Subcutaneous adipose tissue (tissue), 4 donors: ENCODE measurements around the gene QSOX1. TPM values are rescaled to one million over a fixed set of nuclear protein-coding genes. Genes with fewer than 3 reads are reported as not detected.

ENCODE experiments used
- total RNA-seq, 4 donors: library from RNA; depleted of rRNA; stranded (reverse); fragments of >200 nt; gene quantifications; one replicate each; pipeline ENCODE4 v1.1.0, GENCODE V29; 2016
- TF ChIP-seq, protein P1 (sequence below): fragments of 450-650 bp; IDR thresholded peaks from one replicate; pipeline ENCODE4 v1.5.1; 2016; ENCODE audit warnings: low read depth, mild to moderate bottlenecking, control low read depth, antibody characterized with exemption, moderate library complexity

QSOX1 gene
- total RNA-seq, 4 donors from 2014 or later, result 16.8 to 71.4 (median 49.7) TPM

DNA sequence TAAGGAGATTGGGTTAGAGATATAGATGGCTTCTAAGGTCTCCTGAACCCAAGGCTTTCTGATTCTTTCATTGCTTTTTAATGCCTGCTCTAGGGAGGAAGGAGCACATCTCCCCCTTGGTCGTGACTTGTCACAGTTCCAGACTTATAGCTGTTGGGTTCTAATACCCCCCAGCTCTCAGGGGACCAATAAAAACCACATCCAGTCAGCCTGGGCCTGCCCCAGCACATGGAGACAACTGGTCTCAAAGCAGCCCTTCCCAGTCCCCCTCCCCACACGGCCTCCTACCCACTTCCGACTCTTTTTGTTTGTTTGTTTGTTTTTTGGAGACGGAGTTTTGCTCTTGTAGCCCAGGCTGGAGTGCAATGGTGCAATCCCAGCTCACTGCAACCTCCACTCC lies 23.3 kb downstream of the QSOX1 start:
- TF ChIP-seq, protein P1, sequence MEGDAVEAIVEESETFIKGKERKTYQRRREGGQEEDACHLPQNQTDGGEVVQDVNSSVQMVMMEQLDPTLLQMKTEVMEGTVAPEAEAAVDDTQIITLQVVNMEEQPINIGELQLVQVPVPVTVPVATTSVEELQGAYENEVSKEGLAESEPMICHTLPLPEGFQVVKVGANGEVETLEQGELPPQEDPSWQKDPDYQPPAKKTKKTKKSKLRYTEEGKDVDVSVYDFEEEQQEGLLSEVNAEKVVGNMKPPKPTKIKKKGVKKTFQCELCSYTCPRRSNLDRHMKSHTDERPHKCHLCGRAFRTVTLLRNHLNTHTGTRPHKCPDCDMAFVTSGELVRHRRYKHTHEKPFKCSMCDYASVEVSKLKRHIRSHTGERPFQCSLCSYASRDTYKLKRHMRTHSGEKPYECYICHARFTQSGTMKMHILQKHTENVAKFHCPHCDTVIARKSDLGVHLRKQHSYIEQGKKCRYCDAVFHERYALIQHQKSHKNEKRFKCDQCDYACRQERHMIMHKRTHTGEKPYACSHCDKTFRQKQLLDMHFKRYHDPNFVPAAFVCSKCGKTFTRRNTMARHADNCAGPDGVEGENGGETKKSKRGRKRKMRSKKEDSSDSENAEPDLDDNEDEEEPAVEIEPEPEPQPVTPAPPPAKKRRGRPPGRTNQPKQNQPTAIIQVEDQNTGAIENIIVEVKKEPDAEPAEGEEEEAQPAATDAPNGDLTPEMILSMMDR, result no peak

DNA sequence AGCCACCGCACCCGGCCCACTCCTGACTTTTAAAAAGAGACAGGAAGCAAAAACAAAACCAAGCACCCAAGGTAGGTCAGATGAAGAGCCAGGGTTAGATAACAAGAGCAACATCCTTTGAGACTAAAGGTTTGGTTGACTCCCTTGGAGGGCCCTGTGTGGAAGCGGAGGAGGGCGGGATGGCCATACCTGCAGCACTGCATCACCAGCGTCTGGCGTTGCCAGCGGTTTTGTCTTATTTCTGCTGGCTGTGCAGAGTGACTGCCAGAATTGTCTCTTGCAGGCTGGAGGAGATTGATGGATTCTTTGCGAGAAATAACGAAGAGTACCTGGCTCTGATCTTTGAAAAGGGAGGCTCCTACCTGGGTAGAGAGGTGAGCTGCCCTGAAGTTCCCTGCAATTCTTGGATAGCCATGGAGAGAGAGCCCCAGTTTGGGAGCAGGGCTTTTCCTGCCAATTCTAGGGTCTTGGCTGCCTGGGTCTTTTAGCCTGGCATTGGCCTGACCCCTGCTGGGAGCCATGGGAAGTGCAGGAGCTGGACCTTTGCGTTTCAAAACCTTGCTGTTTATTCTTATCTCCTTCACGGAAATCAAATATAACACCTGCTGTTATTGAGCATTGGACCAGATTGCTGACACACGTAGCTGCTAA lies 24.0 kb downstream of the QSOX1 start:
- TF ChIP-seq, protein P1, result no peak

DNA sequence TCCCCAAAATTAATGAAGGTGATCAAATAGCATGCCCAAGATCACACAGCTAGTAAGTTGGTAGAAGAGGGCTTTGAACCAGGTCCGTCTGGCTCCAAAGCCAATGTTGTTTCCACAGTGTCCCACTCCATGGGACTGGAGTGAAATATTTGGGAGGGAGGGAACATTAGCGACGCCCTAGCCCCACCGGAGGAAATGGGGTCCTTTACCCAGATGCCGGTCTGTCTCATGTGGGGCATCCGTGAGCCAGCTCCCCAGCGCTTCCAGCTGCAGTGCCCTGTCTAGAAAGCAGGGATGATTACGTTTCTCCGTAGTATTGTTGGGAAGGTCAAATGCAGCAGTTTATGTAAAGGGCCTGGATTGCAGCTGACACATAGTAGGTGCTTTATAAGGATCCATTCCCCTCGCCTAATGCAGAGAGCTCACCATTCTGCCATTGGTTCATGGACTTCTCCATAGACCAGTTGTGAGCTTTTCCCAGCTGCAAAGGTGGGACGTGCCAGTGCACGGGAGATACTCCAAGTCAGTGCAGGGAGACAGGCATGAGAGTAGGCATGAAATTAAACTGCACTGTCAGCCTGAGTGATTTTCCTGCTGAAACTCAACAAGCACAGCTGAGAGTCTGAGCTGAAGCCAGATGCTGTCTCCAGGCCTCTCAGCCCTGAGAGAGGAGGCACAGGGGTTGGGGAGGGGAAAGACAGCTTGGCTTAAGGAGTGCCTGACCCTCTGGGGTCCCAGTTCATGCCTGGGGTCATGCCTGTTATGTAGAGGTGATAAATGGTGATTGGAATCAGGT lies 24.7 kb downstream of the QSOX1 start:
- TF ChIP-seq, protein P1, result no peak

DNA sequence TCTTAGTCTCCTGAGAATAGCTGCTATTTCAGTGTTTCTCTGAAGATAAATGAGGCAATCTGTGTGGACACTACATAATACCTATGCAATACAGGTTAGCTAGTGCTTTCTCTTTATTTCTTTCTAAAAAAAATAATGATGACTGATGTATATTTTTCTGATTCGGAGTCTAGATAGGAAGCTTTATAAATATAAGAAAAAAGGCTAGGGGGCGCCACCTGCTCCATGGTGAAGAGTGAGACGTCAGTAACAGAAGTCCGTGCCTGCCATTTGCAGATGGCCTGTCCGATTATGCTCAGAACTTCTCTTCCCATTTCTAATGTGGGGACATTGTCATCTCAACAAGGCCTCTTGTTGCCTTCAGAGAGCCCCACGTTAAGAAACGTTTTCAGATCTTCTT lies 26.4 kb downstream of the QSOX1 start:
- TF ChIP-seq, protein P1, result no peak

DNA sequence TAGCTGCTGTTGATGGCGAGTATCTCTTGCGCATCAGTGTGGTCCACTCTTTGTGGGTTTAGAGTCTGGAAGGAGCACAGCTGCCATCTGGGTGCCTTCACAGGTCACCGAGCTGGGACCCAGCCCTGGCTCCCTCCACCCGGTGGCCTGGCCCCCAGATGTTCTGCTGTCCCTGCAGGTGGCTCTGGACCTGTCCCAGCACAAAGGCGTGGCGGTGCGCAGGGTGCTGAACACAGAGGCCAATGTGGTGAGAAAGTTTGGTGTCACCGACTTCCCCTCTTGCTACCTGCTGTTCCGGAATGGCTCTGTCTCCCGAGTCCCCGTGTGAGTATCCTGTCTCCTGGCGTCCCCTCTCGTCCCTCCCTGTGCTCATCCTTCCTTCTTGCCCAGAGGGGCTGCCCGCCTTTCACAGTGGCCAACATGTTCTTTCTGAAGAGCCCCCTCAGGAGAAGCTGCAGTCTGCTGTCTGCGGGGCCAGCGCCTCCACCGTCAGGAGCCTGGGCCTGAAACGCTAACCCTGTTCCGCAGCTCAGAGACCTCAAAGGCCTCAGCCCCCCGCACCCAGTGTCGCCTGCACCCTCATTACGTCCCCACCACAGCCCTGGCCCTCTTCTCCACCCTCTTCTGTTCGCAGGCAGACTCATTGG lies 27.4 kb downstream of the QSOX1 start:
- TF ChIP-seq, protein P1, result no peak

DNA sequence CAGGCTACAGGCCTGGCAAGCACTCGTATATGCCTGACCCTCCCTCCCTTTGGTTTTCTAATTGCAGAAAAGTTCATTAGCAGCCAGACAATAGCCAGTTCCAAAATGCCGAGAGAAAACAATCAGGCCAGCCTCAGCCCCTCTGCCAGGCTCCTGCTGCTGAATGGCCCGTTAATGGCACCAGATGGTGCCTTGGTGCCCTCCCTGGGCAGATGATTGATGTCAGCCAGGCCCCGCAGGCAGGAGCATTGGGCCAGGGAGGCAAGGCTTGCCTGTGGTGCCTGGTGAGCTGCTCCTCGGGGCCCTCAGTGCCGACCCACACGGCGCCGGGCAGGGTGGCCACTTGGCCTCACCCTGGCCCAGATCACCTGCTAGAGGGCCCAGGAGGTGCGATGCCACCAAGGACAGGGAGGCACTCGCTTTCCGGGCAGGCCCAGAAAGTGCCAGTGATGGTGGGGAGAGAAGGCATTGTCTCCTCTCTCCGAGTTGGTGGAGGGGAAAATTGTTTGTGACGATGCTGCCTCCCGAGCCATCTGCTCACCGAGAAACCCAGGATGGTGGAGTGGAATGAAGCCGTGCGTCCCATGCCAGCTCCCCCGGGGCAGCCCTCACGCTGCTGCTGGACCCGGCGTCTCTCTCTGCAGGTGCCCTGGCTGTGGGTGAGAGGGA lies 28.1 kb downstream of the QSOX1 start:
- TF ChIP-seq, protein P1, result no peak

DNA sequence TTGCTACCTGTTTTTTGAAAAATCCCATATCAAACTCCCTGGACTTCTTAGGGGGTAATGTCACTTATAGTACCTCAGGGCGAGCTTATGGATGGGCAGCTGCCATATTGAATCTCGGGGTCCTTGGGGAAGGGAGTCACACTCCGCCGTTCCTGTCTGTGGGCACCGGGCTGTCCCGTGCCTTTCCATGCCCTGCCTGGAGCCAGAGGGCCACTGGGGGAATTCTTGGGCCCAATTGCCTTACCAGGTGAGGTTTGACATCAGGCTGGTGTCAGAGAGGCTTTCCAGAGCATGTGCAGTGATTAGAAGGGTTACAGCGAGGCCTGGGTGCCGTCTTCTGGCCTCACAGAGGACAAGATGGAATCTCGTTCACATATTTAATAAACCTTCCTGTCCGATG lies 28.8 kb downstream of the QSOX1 start:
- TF ChIP-seq, protein P1, result no peak
